C4-2B (cell line): ENCODE measurements around the gene TOLLIP.

ENCODE experiments used
- H3K27ac ChIP-seq: fragments of 450-650 bp; 2 replicates; pipeline ENCODE4 v1.5.1; 2017
- CTCF ChIP-seq: fragments of 450-650 bp; conservative IDR thresholded peaks from 2 replicates; pipeline ENCODE4 v1.5.1; 2017; ENCODE audit warnings: mild to moderate bottlenecking
- ZFX ChIP-seq: fragments of 450-650 bp; IDR thresholded peaks from 2 replicates; pipeline ENCODE4 v1.6.1; 2017

Gene TOLLIP

GRCh38 chr11:1317993-1318392 is 8.6 kb upstream of the TOLLIP start:
- no peak for TF ChIP-seq CTCF
- no peak for TF ChIP-seq ZFX

GRCh38 chr11:1317432-1317831 is 8.0 kb upstream of the TOLLIP start:
- no peak for TF ChIP-seq CTCF
- TF ChIP-seq ZFX, result no peak
- H3K27ac ChIP-seq, result no peak overlapping the region

More at GRCh38 chr11:1317993-1318392, 8.6 kb upstream of the TOLLIP start:
- no peak overlapping the region for H3K27ac ChIP-seq

- TF ChIP-seq ZFX (no peak), CTCF (no peak)
- peak overlapping the region; percentile 98 for H3K27ac ChIP-seq
Observed at GRCh38 chr11:1310772-1311468, 1.5 kb upstream of the TOLLIP start.

GRCh38 chr11:1310318-1310687 is 871 bp upstream of the TOLLIP start:
- no peak for TF ChIP-seq CTCF
- no peak for TF ChIP-seq ZFX
- peak overlapping the region; percentile 98 for H3K27ac ChIP-seq

GRCh38 chr11:1308743-1309497 is 512 bp downstream of the TOLLIP start:
- peak overlapping the region; percentile 98 for H3K27ac ChIP-seq
- TF ChIP-seq ZFX, result no peak

- peak overlapping the region; percentile 98 for H3K27ac ChIP-seq
- TF ChIP-seq CTCF (no peak), ZFX (no peak)
Observed at GRCh38 chr11:1307998-1308742, 1.3 kb downstream of the TOLLIP start.

GRCh38 chr11:1307163-1307870 is 2.1 kb downstream of the TOLLIP start:
- H3K27ac ChIP-seq, result no peak overlapping the region
- TF ChIP-seq CTCF (no peak), ZFX (no peak)
